HCT116 (cell line): Measurements from ENCODE around the gene DPM2. TPM values are rescaled to one million over a fixed set of nuclear protein-coding genes. Genes with fewer than 3 reads are reported as not detected.

Source experiments
- ATAC-seq: fragments of 200-7000 bp; cut with Tn5 transposase; 2 replicates; pipeline ENCODE4 v1.9.1; 2020; ENCODE audit warnings: mild to moderate bottlenecking, moderate library complexity
- BruUV-seq: library from RNA; stranded (reverse); fragments of 400-500 nt; replicated peaks from 2 replicates; lab custom pipeline; 2021; lab: Mats Ljungman, UMichigan
- CTCF ChIA-PET: fragments of 300-600 bp; sonication (Branson Sonifier 250); formaldehyde crosslinking; loops from one replicate; lab custom pipeline; 2021; ENCODE audit warnings: antibody characterized with exemption; lab: Charles Lee
- POLR2A ChIA-PET: fragments of 300-600, 350-600 bp; sonication (Branson Sonifier 250); formaldehyde crosslinking; loops from one replicate; lab custom pipeline; 2021; ENCODE audit warnings: antibody characterized with exemption; lab: Charles Lee
- RAD21 ChIA-PET, 2 experiments: fragments of 300-600 bp; sonication (Branson Sonifier 250); formaldehyde crosslinking; loops; one replicate each; lab custom pipeline; 2023; ENCODE audit warnings: low total read pairs in 2 of 2; ENCODE audit not compliant: uncharacterized antibody in 2 of 2, unreplicated experiment in 2 of 2, low non-redundant PET in 1 of 2; lab: Charles Lee
- DNase-seq: peaks from one replicate; pipeline ENCODE4 v3.0.0-alpha.2; 2010; ENCODE audit warnings: low read depth, low spot score
- H2AFZ ChIP-seq: fragments of 200-600 bp; shearing (Covaris generic), sonication (generic); 2 replicates; pipeline ENCODE4 v1.6.1; 2017; ENCODE audit warnings: low read depth, mixed run types, mixed read lengths, antibody characterized with exemption, low read length; ENCODE audit not compliant: poor library complexity, severe bottlenecking
- H3K27ac ChIP-seq: 2 replicates; pipeline ENCODE4 v1.5.1; 2012; ENCODE audit warnings: low read depth, low read length
- H3K27me3 ChIP-seq: fragments of 200-600 bp; sonication (generic); 2 replicates; pipeline ENCODE4 v1.6.1; 2016; ENCODE audit warnings: mixed run types, low read length, mixed read lengths; ENCODE audit not compliant: insufficient read depth
- H3K36me3 ChIP-seq, 2 experiments: fragments of 200-500 bp in 1 of 2; fragments of 200-600 bp in 1 of 2; sonication (Bioruptor generic) in 1 of 2; sonication (generic) in 1 of 2; 2 replicates each; pipeline versions ENCODE4 v1.5.1 to v1.6.1; 2014 to 2016; ENCODE audit warnings: low read length in 2 of 2, inconsistent platforms in 1 of 2, mixed read lengths in 1 of 2, mixed run types in 1 of 2; ENCODE audit not compliant: insufficient read depth in 2 of 2, control insufficient read depth in 1 of 2
- H3K4me1 ChIP-seq, 2 experiments: fragments of 200-600 bp in 1 of 2; sonication (generic) in 1 of 2; 2 replicates each; pipeline versions ENCODE4 v1.5.1 to v1.6.1; 2012 to 2017; ENCODE audit warnings: low read length in 2 of 2, inconsistent platforms in 1 of 2, mild to moderate bottlenecking in 1 of 2, mixed read lengths in 1 of 2, mixed run types in 1 of 2, moderate library complexity in 1 of 2; ENCODE audit not compliant: insufficient read depth in 2 of 2, control insufficient read depth in 1 of 2
- H3K4me2 ChIP-seq: fragments of 200-600 bp; sonication (generic); 2 replicates; pipeline ENCODE4 v1.6.1; 2017; ENCODE audit warnings: mixed run types, low read length, mixed read lengths
- H3K4me3 ChIP-seq, 2 experiments: fragments of 200-600 bp in 1 of 2; sonication (generic) in 1 of 2; replicated peaks in 1 of 2; 2 replicates each; pipeline ENCODE4 v1.5.1; 2011 to 2016; ENCODE audit warnings: low read length in 2 of 2, control low read depth in 1 of 2, low read depth in 1 of 2, mild to moderate bottlenecking in 1 of 2, mixed read lengths in 1 of 2, mixed run types in 1 of 2
- H3K79me2 ChIP-seq: fragments of 200-600 bp; sonication (generic); 2 replicates; pipeline ENCODE4 v1.6.1; 2017; ENCODE audit warnings: mild to moderate bottlenecking, mixed run types, low read length, moderate library complexity, mixed read lengths; ENCODE audit not compliant: insufficient read depth
- H3K9ac ChIP-seq: fragments of 200-600 bp; sonication (generic); 2 replicates; pipeline ENCODE4 v1.6.1; 2016; ENCODE audit warnings: low read length, mixed read lengths
- H3K9me2 ChIP-seq: fragments of 200-600 bp; sonication (generic), shearing (Covaris generic); 2 replicates; pipeline ENCODE4 v1.6.1; 2017; ENCODE audit warnings: mixed run types, mild to moderate bottlenecking, moderate library complexity; ENCODE audit not compliant: insufficient read depth
- H3K9me3 ChIP-seq, 2 experiments: fragments of 200-500 bp in 1 of 2; fragments of 200-600 bp in 1 of 2; sonication (Bioruptor generic) in 1 of 2; sonication (generic) in 1 of 2; 2 replicates each; pipeline ENCODE4 v1.6.1; 2014 to 2017; ENCODE audit warnings: low read length in 2 of 2, mixed read lengths in 2 of 2, inconsistent platforms in 1 of 2, low read depth in 1 of 2, mild to moderate bottlenecking in 1 of 2, mixed run types in 1 of 2, moderate library complexity in 1 of 2; ENCODE audit not compliant: control insufficient read depth in 1 of 2, insufficient read depth in 1 of 2
- H4K20me1 ChIP-seq: fragments of 200-600 bp; sonication (generic), shearing (Covaris generic); 2 replicates; pipeline ENCODE4 v1.6.1; 2017; ENCODE audit warnings: mixed run types, mild to moderate bottlenecking, moderate library complexity; ENCODE audit not compliant: insufficient read depth
- CBX3 ChIP-seq: IDR thresholded peaks from 2 replicates; pipeline ENCODE4 v1.6.1; 2012; ENCODE audit warnings: low read depth
- CEBPB ChIP-seq: IDR thresholded peaks from 2 replicates; pipeline ENCODE4 v1.6.1; 2012; ENCODE audit warnings: low read depth
- EGR1 ChIP-seq: IDR thresholded peaks from 2 replicates; pipeline ENCODE4 v1.6.1; 2012; ENCODE audit warnings: low read depth
- ELF1 ChIP-seq: IDR thresholded peaks from 2 replicates; pipeline ENCODE4 v1.6.1; 2012; ENCODE audit warnings: low read depth, borderline replicate concordance
- EZH2 ChIP-seq: fragments of 200-600 bp; sonication (generic); IDR thresholded peaks from 2 replicates; pipeline ENCODE4 v1.6.1; 2017; ENCODE audit warnings: antibody characterized with exemption, mixed run types
- FOSL1 ChIP-seq: IDR thresholded peaks from 2 replicates; pipeline ENCODE4 v1.6.1; 2012; ENCODE audit warnings: low read depth
- JUND ChIP-seq: IDR thresholded peaks from 2 replicates; pipeline ENCODE4 v1.6.1; 2012
- POLR2A ChIP-seq: IDR thresholded peaks from 2 replicates; pipeline ENCODE4 v1.7.0; 2011; ENCODE audit warnings: borderline replicate concordance; ENCODE audit not compliant: insufficient read depth, insufficient read length; ENCODE audit errors: extremely low read depth
- POLR2AphosphoS5 ChIP-seq: IDR thresholded peaks from 2 replicates; pipeline ENCODE4 v1.6.1; 2011; ENCODE audit warnings: mild to moderate bottlenecking, low read depth, low read length, moderate library complexity
- SIN3A ChIP-seq: IDR thresholded peaks from 2 replicates; pipeline ENCODE4 v1.6.1; 2012; ENCODE audit warnings: low read depth
- SP1 ChIP-seq: IDR thresholded peaks from 2 replicates; pipeline ENCODE4 v1.6.1; 2012; ENCODE audit warnings: low read depth
- SRF ChIP-seq: IDR thresholded peaks from 2 replicates; pipeline ENCODE4 v1.6.1; 2012; ENCODE audit warnings: low read depth
- TCF7L2 ChIP-seq: IDR thresholded peaks from 2 replicates; pipeline ENCODE4 v1.7.0; 2011; ENCODE audit warnings: borderline replicate concordance, inconsistent platforms; ENCODE audit not compliant: insufficient read depth, insufficient read length; ENCODE audit errors: extremely low read depth
- YY1 ChIP-seq: IDR thresholded peaks from 2 replicates; pipeline ENCODE4 v1.6.1; 2011; ENCODE audit warnings: low read length, low read depth, moderate library complexity, mild to moderate bottlenecking; ENCODE audit not compliant: insufficient replicate concordance; ENCODE audit errors: extremely low read depth
- ZFX ChIP-seq: fragments of 450-650 bp; IDR thresholded peaks from 2 replicates; pipeline ENCODE4 v1.6.1; 2017
- ZNF274 ChIP-seq: fragments of 200-500 bp; sonication (Bioruptor generic); IDR thresholded peaks from 2 replicates; pipeline ENCODE4 v1.6.1; 2014; ENCODE audit warnings: mild to moderate bottlenecking, low read depth, low read length, inconsistent platforms
- intact Hi-C: fragments of 100-400 bp; cut with micrococcal nuclease; formaldehyde crosslinking; loops from 2 replicates; pipeline ENCODE4 v1.10.0; 2022
- total RNA-seq: library from RNA; stranded (reverse); gene quantifications from one replicate; pipeline ENCODE4 v1.2.1, GENCODE V29; 2021; ENCODE audit not compliant: unreplicated experiment
- TF ChIP-seq, protein P1 (sequence below): IDR thresholded peaks from 2 replicates; pipeline ENCODE4 v1.6.1; 2012; ENCODE audit warnings: low read depth
- TF ChIP-seq, protein P2 (sequence below): IDR thresholded peaks from 2 replicates; pipeline ENCODE4 v1.6.1; 2012
- TF ChIP-seq, protein P3 (sequence below): IDR thresholded peaks from 2 replicates; pipeline ENCODE4 v1.6.1; 2011; ENCODE audit warnings: mild to moderate bottlenecking, low read length, moderate library complexity; ENCODE audit not compliant: insufficient replicate concordance; ENCODE audit errors: extremely low read depth
- TF ChIP-seq, protein P4 (sequence below): IDR thresholded peaks from 2 replicates; pipeline ENCODE4 v1.6.1; 2012

Gene DPM2
- total RNA-seq, 1 experiment from 2014 or later = 54.6 TPM

DNA sequence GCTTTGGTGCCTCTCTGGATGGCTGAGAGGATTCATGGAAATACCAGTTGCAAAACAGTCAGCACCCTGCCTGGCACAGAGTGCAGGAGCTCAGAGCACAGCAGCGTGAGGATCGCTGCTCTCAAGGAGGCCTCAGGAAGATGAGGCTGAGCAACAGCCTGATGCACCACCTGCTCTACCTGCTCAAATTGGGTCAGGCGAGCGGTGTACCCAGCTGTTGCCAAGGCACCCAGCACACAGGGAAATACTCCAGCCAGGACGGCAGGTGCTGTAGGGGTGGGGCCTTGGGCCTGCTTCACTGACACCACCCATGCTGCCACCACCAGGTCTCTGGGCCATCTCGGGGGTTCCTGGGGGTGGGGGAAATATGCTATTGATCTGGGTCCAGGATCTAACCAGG is 38.8 kb upstream of the DPM2 start:
- no peak overlapping the region for H3K9ac ChIP-seq
- ChIA-PET CTCF (interaction anchor here (1.3 kb wide), 1 partner anchor 33 kb away, joined by 4 read pairs; no protein-coding TSS in a partner anchor), RAD21 (no interaction called here), POLR2A (interaction anchor here (1.9 kb wide), 1 partner anchor 9 kb away, joined by 4 read pairs; no protein-coding TSS in a partner anchor)
- no peaks in the 10 kb centered on the region for H3K36me3 ChIP-seq
- H3K4me3 ChIP-seq = no peak overlapping the region
- no TSS peak for BruUV-seq
- ATAC-seq = no peak
- H3K79me2 ChIP-seq = peaks cover 88% of the 10 kb centered on the region
- TF ChIP-seq JUND = no peak
- TF ChIP-seq, protein P1, sequence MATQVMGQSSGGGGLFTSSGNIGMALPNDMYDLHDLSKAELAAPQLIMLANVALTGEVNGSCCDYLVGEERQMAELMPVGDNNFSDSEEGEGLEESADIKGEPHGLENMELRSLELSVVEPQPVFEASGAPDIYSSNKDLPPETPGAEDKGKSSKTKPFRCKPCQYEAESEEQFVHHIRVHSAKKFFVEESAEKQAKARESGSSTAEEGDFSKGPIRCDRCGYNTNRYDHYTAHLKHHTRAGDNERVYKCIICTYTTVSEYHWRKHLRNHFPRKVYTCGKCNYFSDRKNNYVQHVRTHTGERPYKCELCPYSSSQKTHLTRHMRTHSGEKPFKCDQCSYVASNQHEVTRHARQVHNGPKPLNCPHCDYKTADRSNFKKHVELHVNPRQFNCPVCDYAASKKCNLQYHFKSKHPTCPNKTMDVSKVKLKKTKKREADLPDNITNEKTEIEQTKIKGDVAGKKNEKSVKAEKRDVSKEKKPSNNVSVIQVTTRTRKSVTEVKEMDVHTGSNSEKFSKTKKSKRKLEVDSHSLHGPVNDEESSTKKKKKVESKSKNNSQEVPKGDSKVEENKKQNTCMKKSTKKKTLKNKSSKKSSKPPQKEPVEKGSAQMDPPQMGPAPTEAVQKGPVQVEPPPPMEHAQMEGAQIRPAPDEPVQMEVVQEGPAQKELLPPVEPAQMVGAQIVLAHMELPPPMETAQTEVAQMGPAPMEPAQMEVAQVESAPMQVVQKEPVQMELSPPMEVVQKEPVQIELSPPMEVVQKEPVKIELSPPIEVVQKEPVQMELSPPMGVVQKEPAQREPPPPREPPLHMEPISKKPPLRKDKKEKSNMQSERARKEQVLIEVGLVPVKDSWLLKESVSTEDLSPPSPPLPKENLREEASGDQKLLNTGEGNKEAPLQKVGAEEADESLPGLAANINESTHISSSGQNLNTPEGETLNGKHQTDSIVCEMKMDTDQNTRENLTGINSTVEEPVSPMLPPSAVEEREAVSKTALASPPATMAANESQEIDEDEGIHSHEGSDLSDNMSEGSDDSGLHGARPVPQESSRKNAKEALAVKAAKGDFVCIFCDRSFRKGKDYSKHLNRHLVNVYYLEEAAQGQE = no peak
- TF ChIP-seq ELF1 = no peak
- no peak for TF ChIP-seq SP1
- no peak for TF ChIP-seq CEBPB
- TF ChIP-seq, protein P2, sequence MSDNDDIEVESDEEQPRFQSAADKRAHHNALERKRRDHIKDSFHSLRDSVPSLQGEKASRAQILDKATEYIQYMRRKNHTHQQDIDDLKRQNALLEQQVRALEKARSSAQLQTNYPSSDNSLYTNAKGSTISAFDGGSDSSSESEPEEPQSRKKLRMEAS = no peak
- TF ChIP-seq ZNF274 = no peak
- TF ChIP-seq EGR1 = no peak
- no peak for TF ChIP-seq CBX3
- TF ChIP-seq POLR2AphosphoS5 = no peak
- no peak for TF ChIP-seq SRF
- TF ChIP-seq, protein P3, sequence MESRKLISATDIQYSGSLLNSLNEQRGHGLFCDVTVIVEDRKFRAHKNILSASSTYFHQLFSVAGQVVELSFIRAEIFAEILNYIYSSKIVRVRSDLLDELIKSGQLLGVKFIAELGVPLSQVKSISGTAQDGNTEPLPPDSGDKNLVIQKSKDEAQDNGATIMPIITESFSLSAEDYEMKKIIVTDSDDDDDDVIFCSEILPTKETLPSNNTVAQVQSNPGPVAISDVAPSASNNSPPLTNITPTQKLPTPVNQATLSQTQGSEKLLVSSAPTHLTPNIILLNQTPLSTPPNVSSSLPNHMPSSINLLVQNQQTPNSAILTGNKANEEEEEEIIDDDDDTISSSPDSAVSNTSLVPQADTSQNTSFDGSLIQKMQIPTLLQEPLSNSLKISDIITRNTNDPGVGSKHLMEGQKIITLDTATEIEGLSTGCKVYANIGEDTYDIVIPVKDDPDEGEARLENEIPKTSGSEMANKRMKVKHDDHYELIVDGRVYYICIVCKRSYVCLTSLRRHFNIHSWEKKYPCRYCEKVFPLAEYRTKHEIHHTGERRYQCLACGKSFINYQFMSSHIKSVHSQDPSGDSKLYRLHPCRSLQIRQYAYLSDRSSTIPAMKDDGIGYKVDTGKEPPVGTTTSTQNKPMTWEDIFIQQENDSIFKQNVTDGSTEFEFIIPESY = no peak
- no peak for TF ChIP-seq TCF7L2
- no peak for TF ChIP-seq SIN3A
- no peak for TF ChIP-seq EZH2
- TF ChIP-seq ZFX = no peak
- TF ChIP-seq, protein P4, sequence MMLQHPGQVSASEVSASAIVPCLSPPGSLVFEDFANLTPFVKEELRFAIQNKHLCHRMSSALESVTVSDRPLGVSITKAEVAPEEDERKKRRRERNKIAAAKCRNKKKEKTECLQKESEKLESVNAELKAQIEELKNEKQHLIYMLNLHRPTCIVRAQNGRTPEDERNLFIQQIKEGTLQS = no peak
- no peak for TF ChIP-seq FOSL1
- no peak for TF ChIP-seq YY1
- no peak for TF ChIP-seq POLR2A
- H3K27ac ChIP-seq = no peak overlapping the region; the same call in 1 of the 2 replicates
- H3K9me2 ChIP-seq = no peaks in the 10 kb centered on the region
- no peaks in the 10 kb centered on the region for H3K27me3 ChIP-seq
- H4K20me1 ChIP-seq = no peaks in the 10 kb centered on the region
- peaks cover 35 to 51% of the 10 kb centered on the region in 2 experiments for H3K4me1 ChIP-seq
- H3K9me3 ChIP-seq = no peaks in the 10 kb centered on the region
- H3K4me2 ChIP-seq = no peak overlapping the region
- H2AFZ ChIP-seq = no peak overlapping the region
- intact Hi-C loops = no loop called here
- no peak for DNase-seq
